Measurements from ENCODE around the gene GSTA5.
A peak's percentile ranks its signal among the peaks of the same experiment; 100 is the strongest.
"Not testable (repeated sequence)": the region's sequence is repeated elsewhere in the genome, so short reads cannot be mapped to it uniquely, and the experiment has no call there.

Gene GSTA5

GRCh38 chr6:52840763-52841585, at the start of gene GSTA5:
Gene GSTA5, minus strand, starts transcription at chr6:52840813.
- DNase-seq: no peak

- DNase-seq: no peak
Observed at GRCh38 chr6:52890018-52890417, 49.4 kb upstream of the GSTA5 start.

GRCh38 chr6:52887910-52888524, 47.4 kb upstream of the GSTA5 start:
- DNase-seq: no peak

GRCh38 chr6:52881996-52882841, 41.6 kb upstream of the GSTA5 start:
- DNase-seq: peak; percentile 88

GRCh38 chr6:52881662-52881995, 41.0 kb upstream of the GSTA5 start:
- no peak for DNase-seq

GRCh38 chr6:52877786-52878185, 37.2 kb upstream of the GSTA5 start:
- DNase-seq: no peak

- no peak for DNase-seq
Observed at GRCh38 chr6:52877168-52877567, 36.6 kb upstream of the GSTA5 start.

- no peak for DNase-seq
Observed at GRCh38 chr6:52876056-52876787, 35.6 kb upstream of the GSTA5 start.

GRCh38 chr6:52872031-52872430, 31.4 kb upstream of the GSTA5 start:
- no peak for DNase-seq

- no peak for DNase-seq
Observed at GRCh38 chr6:52871621-52872020, 31.0 kb upstream of the GSTA5 start.

- DNase-seq: not testable (repeated sequence)
Observed at GRCh38 chr6:52870335-52871091, 29.9 kb upstream of the GSTA5 start.

- DNase-seq: not testable (repeated sequence)
Observed at GRCh38 chr6:52868899-52869298, 28.3 kb upstream of the GSTA5 start.

GRCh38 chr6:52868240-52868639, 27.6 kb upstream of the GSTA5 start:
- DNase-seq: no peak

- DNase-seq: peak; percentile 35
Observed at GRCh38 chr6:52861151-52861550, 20.5 kb upstream of the GSTA5 start.

- no peak for DNase-seq
Observed at GRCh38 chr6:52858416-52858815, 17.8 kb upstream of the GSTA5 start.

- DNase-seq: peak; percentile 15
Observed at GRCh38 chr6:52856137-52856536, 15.5 kb upstream of the GSTA5 start.

- no peak for DNase-seq
Observed at GRCh38 chr6:52849137-52849536, 8.5 kb upstream of the GSTA5 start.

- no peak for DNase-seq
Observed at GRCh38 chr6:52846002-52846401, 5.4 kb upstream of the GSTA5 start.

- DNase-seq: no peak
Observed at GRCh38 chr6:52843605-52844004, 3.0 kb upstream of the GSTA5 start.

GRCh38 chr6:52839124-52840055, 1.2 kb downstream of the GSTA5 start:
- DNase-seq: peak; percentile 3

- no peak for DNase-seq
Observed at GRCh38 chr6:52834481-52834880, 6.1 kb downstream of the GSTA5 start.
